ENCODE results near the gene BBS4.

GRCh38 chr15:72786242-72786641, 100.2 kb downstream of the BBS4 start:
- no peak for TF ChIP-seq CTCF (IDR thresholded peaks at IDR 0.05; ENCODE audit: low read length)
- TF ChIP-seq EZH2 (optimal IDR thresholded peaks at IDR 0.05; ENCODE audit: low read depth, low read length): no peak
- TF ChIP-seq EZH2phosphoT487 (IDR thresholded peaks at IDR 0.05; ENCODE audit: low read length): no peak

All from MM.1S (cell line).